BLaER1 treated with 17β-estradiol and CSF1 and Interleukin-3, amounts not matched to agents 10 nM and 100 nM (cell line): ENCODE measurements around the gene XPO6.

Experiments used
- H3K27ac ChIP-seq, 11 experiments: shearing (Covaris generic); formaldehyde crosslinking; 2 replicates each; pipeline ENCODE4 v1.8.1; 2022
- H3K27me3 ChIP-seq, 11 experiments: shearing (Covaris generic); formaldehyde crosslinking; 2 replicates each; pipeline ENCODE4 v1.8.1; 2022
- H3K36me3 ChIP-seq, 11 experiments: shearing (Covaris generic); formaldehyde crosslinking; 2 replicates each; pipeline ENCODE4 v1.8.1; 2022
- H3K4me1 ChIP-seq, 10 experiments: shearing (Covaris generic); formaldehyde crosslinking; 2 replicates each; pipeline ENCODE4 v1.8.1; 2022
- H3K4me2 ChIP-seq, 11 experiments: shearing (Covaris generic); formaldehyde crosslinking; 2 replicates each; pipeline ENCODE4 v1.8.1; 2022
- H3K4me3 ChIP-seq, 10 experiments: shearing (Covaris generic); formaldehyde crosslinking; 2 replicates each; pipeline ENCODE4 v1.8.1; 2022
- H3K9ac ChIP-seq, 11 experiments: shearing (Covaris generic); formaldehyde crosslinking; 2 replicates each; pipeline ENCODE4 v1.8.1; 2022
- H3K9me3 ChIP-seq, 11 experiments: shearing (Covaris generic); formaldehyde crosslinking; replicated peaks in 1 of 11; 2 replicates each; pipeline ENCODE4 v1.8.1; 2022
- H4K20me1 ChIP-seq, 11 experiments: shearing (Covaris generic); formaldehyde crosslinking; 2 replicates each; pipeline ENCODE4 v1.8.1; 2022
- Cebpa-rat ChIP-seq, 11 experiments: shearing (Covaris generic); IDR thresholded peaks; 2 replicates each; pipeline ENCODE4 v1.8.1; 2022

Gene XPO6

DNA sequence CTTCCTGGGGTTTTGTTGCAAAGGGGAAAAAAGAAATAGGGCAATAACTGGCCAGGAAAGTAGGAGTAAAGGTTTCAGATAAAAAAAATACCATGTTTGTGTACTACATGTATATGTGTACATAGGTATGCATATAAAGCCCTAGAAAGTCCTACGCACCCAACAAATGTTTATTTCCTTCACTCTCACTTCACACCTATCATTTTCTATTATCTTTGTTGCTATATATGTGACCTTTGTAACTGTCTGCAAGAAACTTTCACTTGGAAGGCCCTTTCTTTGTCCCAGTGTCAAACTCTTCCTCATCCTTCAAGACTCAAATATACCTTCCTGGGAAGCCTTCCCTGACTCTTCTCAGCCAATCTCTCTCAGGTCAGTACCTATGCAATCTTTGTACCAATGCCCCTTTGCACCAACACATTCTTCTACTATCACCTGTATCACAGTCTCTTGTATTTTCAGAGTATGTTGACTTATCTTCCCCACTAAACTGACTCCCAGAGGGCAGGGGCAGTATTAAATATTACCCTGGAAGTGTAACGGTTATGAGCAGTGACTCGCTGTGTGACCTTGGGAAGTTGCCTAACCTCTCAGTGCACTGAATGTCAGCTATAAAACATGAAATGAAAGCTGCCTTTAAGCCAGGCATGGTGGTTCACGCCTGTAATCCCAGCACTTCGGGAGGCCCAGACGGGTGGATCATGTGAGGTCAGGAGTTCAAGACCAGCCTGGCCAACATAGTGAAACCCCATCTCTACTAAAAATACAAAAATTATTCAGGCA lies 6.5 kb downstream of the XPO6 start:
- Histone ChIP-seq H3K27me3 (no peaks in the 10 kb centered on the region), H3K4me3 (0 out of 20 replicates have a peak overlapping the region, but pooled peaks of 1 of the 10 experiments have one; percentile 21), H3K36me3 (peaks cover 86 to 100% (median 97%) of the 10 kb centered on the region in 11 experiments), H3K9ac (peak overlapping the region in 3 of 11 experiments; percentile 27 to 63 (median 54); a peak in 2 of 22 replicates), H3K9me3 (no peaks in the 10 kb centered on the region), H4K20me1 (peaks cover 90 to 100% (median 100%) of the 10 kb centered on the region in 11 experiments; a peak in 21 of 22 replicates), H3K4me2 (peak overlapping the region in 4 of 11 experiments; percentile 40 to 98 (median 93); a peak in 7 of 22 replicates), H3K27ac (peak overlapping the region in 3 of 11 experiments; percentile 59 to 75 (median 69); a peak in 5 of 22 replicates), H3K4me1 (peaks cover 25 to 100% (median 46%) of the 10 kb centered on the region in 10 experiments)
- TF ChIP-seq Cebpa-rat (IDR thresholded peaks at IDR 0.05): no peak

DNA sequence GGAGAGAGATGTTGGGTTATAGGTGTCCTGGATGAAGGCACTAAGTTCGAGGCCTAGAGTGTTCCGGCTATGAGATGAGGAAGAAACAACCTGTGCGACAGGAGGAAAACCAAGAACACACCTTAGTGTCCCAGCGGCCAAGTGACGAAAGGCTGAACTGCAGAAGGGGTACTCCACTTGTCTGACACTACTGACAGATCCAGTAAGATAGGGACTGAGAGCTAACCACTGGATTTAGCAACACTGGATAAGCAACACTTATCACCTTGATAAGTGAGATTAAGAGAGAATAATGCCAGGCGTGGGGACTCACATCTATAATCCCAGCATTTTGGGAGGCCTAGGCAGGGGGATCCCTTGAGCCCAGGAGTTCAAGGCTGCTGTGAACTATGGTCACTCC lies 7.1 kb downstream of the XPO6 start:
- Histone ChIP-seq H4K20me1 (peaks cover 90 to 100% (median 100%) of the 10 kb centered on the region in 11 experiments; a peak in 21 of 22 replicates), H3K4me1 (peaks cover 18 to 94% (median 39%) of the 10 kb centered on the region in 10 experiments), H3K27ac (peak overlapping the region in 4 of 11 experiments; percentile 50 to 75 (median 64); a peak in 7 of 22 replicates), H3K27me3 (no peaks in the 10 kb centered on the region), H3K9ac (peak overlapping the region in 3 of 11 experiments; percentile 54 to 63 (median 60); a peak in 6 of 22 replicates), H3K4me3 (peak overlapping the region in 1 of 10 experiments; percentile 21; a peak in 1 of 20 replicates), H3K36me3 (peaks cover 89 to 100% (median 99%) of the 10 kb centered on the region in 11 experiments), H3K9me3 (no peaks in the 10 kb centered on the region), H3K4me2 (peak overlapping the region in 5 of 11 experiments; percentile 13 to 98 (median 89); a peak in 9 of 22 replicates)
- no peak for TF ChIP-seq Cebpa-rat (IDR thresholded peaks at IDR 0.05)

DNA sequence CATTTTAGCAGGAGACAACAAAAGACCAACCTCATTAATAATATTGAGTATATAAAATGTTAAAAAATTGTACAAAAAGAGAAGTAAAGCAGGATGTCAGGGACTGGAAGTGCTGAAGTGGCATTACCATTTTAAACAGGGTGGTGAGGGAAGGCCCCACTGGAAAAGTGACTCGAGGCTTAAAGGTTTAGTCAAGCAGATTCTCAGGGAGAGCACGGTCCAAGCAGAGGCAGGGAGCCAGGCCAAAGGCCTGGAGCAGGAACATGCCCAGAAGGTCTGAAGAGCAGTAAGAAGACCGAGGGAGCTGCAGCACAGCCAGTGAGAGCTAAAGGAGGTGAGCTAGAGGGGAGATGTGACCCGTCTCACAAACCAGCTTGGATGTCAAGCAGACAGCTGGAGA lies 7.6 kb downstream of the XPO6 start:
- Histone ChIP-seq H3K27ac (peak overlapping the region in 4 of 11 experiments; percentile 50 to 75 (median 64); a peak in 8 of 22 replicates), H3K4me3 (peak overlapping the region in 1 of 10 experiments; percentile 21; a peak in 1 of 20 replicates), H3K4me2 (peak overlapping the region in 5 of 11 experiments; percentile 13 to 98 (median 89); a peak in 9 of 22 replicates), H3K9ac (peak overlapping the region in 3 of 11 experiments; percentile 54 to 63 (median 60); a peak in 6 of 22 replicates), H3K27me3 (no peaks in the 10 kb centered on the region), H3K4me1 (peaks cover 14 to 92% (median 35%) of the 10 kb centered on the region in 10 experiments), H3K9me3 (no peaks in the 10 kb centered on the region), H3K36me3 (peaks cover 91 to 100% (median 100%) of the 10 kb centered on the region in 11 experiments), H4K20me1 (peaks cover 92 to 100% (median 100%) of the 10 kb centered on the region in 11 experiments; a peak in 21 of 22 replicates)
- no peak for TF ChIP-seq Cebpa-rat (IDR thresholded peaks at IDR 0.05)

DNA sequence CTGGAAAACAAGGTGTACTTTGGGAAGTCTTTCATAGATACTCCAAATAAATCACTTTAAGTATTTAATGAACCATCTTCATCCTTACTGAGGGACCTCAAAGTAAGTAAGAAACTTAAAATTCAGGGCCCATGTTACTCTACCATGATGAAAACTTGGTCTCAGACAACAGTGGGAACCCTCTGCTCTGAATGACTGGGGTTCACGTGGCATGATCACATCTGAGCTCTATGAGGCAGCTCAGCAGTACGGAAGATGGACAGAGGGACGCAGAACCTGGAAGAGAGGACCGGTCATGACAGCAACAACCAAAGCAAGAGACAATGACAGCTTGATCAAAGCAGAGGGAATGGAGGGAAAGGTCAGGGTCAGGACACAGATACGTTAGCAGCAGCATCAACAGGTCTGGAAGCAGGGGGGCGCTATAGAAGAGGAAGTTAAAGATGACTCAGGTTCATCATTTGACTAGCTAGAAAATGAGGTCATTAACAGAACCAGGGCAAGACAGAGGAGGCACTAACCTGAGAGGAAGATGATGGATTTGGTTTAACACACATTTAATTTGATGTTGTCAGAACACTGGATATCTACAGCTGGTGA lies 9.5 kb downstream of the XPO6 start:
- peaks cover 77 to 98% (median 91%) of the 10 kb centered on the region in 11 experiments for H3K36me3 ChIP-seq

DNA sequence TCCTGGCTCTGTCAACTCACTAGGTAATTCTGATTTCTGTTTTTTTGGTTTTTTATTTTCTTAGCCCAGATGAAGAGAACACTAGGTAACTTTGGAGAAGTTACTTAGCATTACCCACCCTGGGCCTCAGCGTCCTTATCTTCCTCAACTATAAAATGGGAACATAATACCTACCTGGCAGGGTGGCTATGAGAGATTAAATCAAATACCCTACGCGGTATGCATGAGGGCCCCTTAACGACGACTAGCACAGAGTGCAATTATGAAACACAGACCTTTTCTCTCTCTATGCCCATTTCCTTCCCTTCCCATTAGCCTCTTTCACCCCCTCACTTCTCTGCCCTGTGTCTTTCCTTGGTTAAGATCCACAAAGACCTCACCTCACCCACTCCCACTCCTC lies 11.1 kb downstream of the XPO6 start:
- peaks cover 75 to 100% (median 95%) of the 10 kb centered on the region in 11 experiments; a peak in 21 of 22 replicates for H4K20me1 ChIP-seq
- H3K4me3 ChIP-seq: no peak overlapping the region
- H3K27ac ChIP-seq: no peak overlapping the region
- no peaks in the 10 kb centered on the region for H3K9me3 ChIP-seq
- no peak for TF ChIP-seq Cebpa-rat (IDR thresholded peaks at IDR 0.05)
- H3K4me2 ChIP-seq: 0 out of 22 replicates have a peak overlapping the region, but pooled peaks of 1 of the 11 experiments have one; percentile 10
- no peaks in the 10 kb centered on the region for H3K27me3 ChIP-seq
- H3K4me1 ChIP-seq: peaks cover 0 to 91% (median 21%) of the 10 kb centered on the region in 10 experiments; a peak in 15 of 20 replicates
- peaks cover 62 to 97% (median 91%) of the 10 kb centered on the region in 11 experiments for H3K36me3 ChIP-seq
- H3K9ac ChIP-seq: no peak overlapping the region

More for the DNA sequence above, 9.5 kb downstream of the XPO6 start:
- Histone ChIP-seq H3K27me3 (no peaks in the 10 kb centered on the region), H3K9ac (no peak overlapping the region), H4K20me1 (peaks cover 81 to 100% (median 95%) of the 10 kb centered on the region in 11 experiments; a peak in 21 of 22 replicates), H3K9me3 (no peaks in the 10 kb centered on the region), H3K27ac (peak overlapping the region in 3 of 11 experiments; percentile 37 to 69 (median 39); a peak in 3 of 22 replicates), H3K4me1 (peaks cover 0 to 91% (median 18%) of the 10 kb centered on the region in 10 experiments; a peak in 13 of 20 replicates), H3K4me2 (peak overlapping the region in 3 of 11 experiments; percentile 89 to 98 (median 97); a peak in 6 of 22 replicates), H3K4me3 (no peak overlapping the region)
- no peak for TF ChIP-seq Cebpa-rat (IDR thresholded peaks at IDR 0.05)

DNA sequence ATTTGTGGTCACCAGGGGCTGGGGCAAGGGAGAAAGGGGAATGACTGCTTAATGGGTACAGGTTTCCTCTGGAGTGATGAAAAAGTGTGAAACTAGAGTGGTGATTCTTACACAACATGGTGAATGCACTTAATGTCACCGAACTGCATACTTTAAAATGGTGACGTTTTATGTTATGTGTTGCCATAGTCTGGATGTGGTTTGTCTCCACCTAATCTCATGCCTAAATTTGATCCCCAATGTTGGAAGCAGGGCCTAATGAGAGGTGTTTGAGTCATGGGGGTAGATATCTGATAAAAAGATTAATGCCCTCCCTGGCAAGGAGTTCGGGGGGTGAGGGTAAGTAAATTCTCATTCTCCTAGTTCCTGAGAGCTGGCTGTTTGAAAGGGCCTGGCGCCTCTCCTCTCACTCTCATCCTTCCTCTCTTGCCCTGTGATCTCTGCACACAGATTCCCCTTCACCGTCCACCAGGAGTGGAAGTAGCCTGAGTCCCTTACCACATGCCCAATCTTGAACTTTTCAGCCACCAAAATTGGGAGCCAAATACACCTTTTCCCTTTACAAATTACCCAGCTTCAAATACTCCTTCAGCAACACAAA lies 15.3 kb downstream of the XPO6 start:
- Histone ChIP-seq H3K36me3 (peaks cover 37 to 84% (median 77%) of the 10 kb centered on the region in 11 experiments), H3K27ac (peak overlapping the region in 4 of 11 experiments; percentile 1 to 26 (median 16); a peak in 4 of 22 replicates), H3K4me1 (peaks cover 28 to 91% (median 41%) of the 10 kb centered on the region in 10 experiments), H3K27me3 (no peaks in the 10 kb centered on the region), H4K20me1 (peaks cover 36 to 100% (median 90%) of the 10 kb centered on the region in 11 experiments; a peak in 20 of 22 replicates), H3K4me3 (no peak overlapping the region), H3K9ac (peak overlapping the region in 1 of 11 experiments; percentile 53; a peak in 1 of 22 replicates), H3K9me3 (no peaks in the 10 kb centered on the region), H3K4me2 (peak overlapping the region in 4 of 11 experiments; percentile 12 to 92 (median 58); a peak in 6 of 22 replicates)
- TF ChIP-seq Cebpa-rat (IDR thresholded peaks at IDR 0.05): no peak

DNA sequence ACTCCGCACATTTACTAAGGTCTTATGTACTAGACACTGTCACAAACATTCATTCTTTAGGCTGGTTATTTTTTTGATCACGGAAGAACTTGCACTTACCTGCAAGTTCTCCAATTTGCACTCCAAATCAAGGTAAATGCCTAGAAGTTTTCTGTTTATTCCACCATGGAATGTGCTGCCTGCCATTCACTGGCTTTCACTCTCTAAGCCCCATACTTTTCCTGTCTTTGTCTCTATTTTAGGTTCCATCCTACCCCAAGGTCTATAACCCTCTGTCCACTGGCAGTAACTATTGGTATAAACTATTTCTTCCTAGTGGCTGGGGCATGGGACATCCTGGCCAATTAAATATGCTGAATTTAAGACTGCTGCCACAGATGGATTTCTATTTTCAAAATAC lies 15.9 kb downstream of the XPO6 start:
- H3K4me3 ChIP-seq: no peak overlapping the region
- no peak for TF ChIP-seq Cebpa-rat (IDR thresholded peaks at IDR 0.05)
- H3K27me3 ChIP-seq: no peaks in the 10 kb centered on the region
- H3K9me3 ChIP-seq: no peaks in the 10 kb centered on the region
- H3K27ac ChIP-seq: peak overlapping the region in 1 of 11 experiments; percentile 26; a peak in 1 of 22 replicates
- peak overlapping the region in 2 of 11 experiments; percentile 88 to 92; a peak in 4 of 22 replicates for H3K4me2 ChIP-seq
- H3K9ac ChIP-seq: 0 out of 22 replicates have a peak overlapping the region, but pooled peaks of 1 of the 11 experiments have one; percentile 53
- H3K36me3 ChIP-seq: peaks cover 30 to 84% (median 74%) of the 10 kb centered on the region in 11 experiments
- H4K20me1 ChIP-seq: peaks cover 30 to 100% (median 90%) of the 10 kb centered on the region in 11 experiments; a peak in 20 of 22 replicates
- H3K4me1 ChIP-seq: peaks cover 32 to 91% (median 45%) of the 10 kb centered on the region in 10 experiments
